Right lobe of liver (tissue), 6 donors: Measurements from ENCODE around the gene SNAPC2. TPM values are rescaled to one million over a fixed set of nuclear protein-coding genes. Genes with fewer than 3 reads are reported as not detected.

ENCODE experiments used
- ATAC-seq, 4 donors: fragments of 200-7000 bp; cut with Tn5 transposase; one replicate each; pipeline ENCODE4 v1.9.1; 2020; ENCODE audit warnings: mild to moderate bottlenecking in 4 of 4, moderate library complexity in 4 of 4
- DNase-seq, 3 donors: peaks; one replicate each; pipeline ENCODE4 v3.0.0-alpha.2; 2020
- H3K27ac ChIP-seq, 3 donors: fragments of 200-600 bp; one replicate each; pipeline ENCODE4 v1.8.0; 2022
- H3K27me3 ChIP-seq, 2 donors: fragments of 200-600 bp; one replicate each; pipeline ENCODE4 v1.8.0; 2022
- H3K36me3 ChIP-seq, 4 donors: fragments of 200-600 bp; sonication (generic) in 1 of 4; one replicate each; pipeline versions ENCODE4 v1.5.1 to v1.8.0; 2017 to 2022; ENCODE audit warnings: control low read depth in 1 of 4
- H3K4me1 ChIP-seq, 4 donors: fragments of 200-600 bp; sonication (generic) in 1 of 4; one replicate each; pipeline versions ENCODE4 v1.5.1 to v1.8.0; 2017 to 2022; ENCODE audit warnings: control low read depth in 1 of 4
- H3K4me3 ChIP-seq, 3 donors: fragments of 200-600 bp; one replicate each; pipeline ENCODE4 v1.8.0; 2022
- H3K9me3 ChIP-seq, 4 donors: fragments of 200-600 bp; sonication (generic) in 1 of 4; one replicate each; pipeline versions ENCODE4 v1.5.1 to v1.8.0; 2017 to 2022; ENCODE audit warnings: control low read depth in 1 of 4
- POLR2A ChIP-seq: fragments of 450-650 bp; IDR thresholded peaks from one replicate; pipeline ENCODE4 v1.6.1; 2017; ENCODE audit warnings: antibody characterized with exemption, mild to moderate bottlenecking
- WGBS: methylation state at CpG from one replicate; pipeline ENCODE4 v1.1.6; 2018; ENCODE audit warnings: low coverage, low lambda C conversion rate; ENCODE audit not compliant: insufficient coverage; ENCODE audit errors: missing lambda C conversion rate; 5-methylcytosine and 5-hydroxymethylcytosine counted together
- intact Hi-C, 2 donors: fragments of 100-400 bp; cut with DNase I; formaldehyde crosslinking; loops; one replicate each; pipeline versions ENCODE4 v1.11.2 to v1.14.1; 2022
- long read RNA-seq: library from polyadenylated mRNA; unstranded; transcript quantifications from one replicate; pipeline ENCODE4 v2.0.0, GENCODE V29; 2019
- total RNA-seq, 6 experiments: library from RNA; depleted of rRNA in 2 of 6; stranded (reverse); fragments of >200 nt in 2 of 6; fragmentation: NEBNext Ultra II Directional in 3 of 6; extraction: Animal tissue kit (Norgen Biotek cat#: 25700) in 3 of 6; gene quantifications; one replicate each; pipeline versions ENCODE4 v1.1.0 to v1.2.4, GENCODE V29; 2016 to 2023
- TF ChIP-seq, protein P1 (sequence below), 4 donors: fragments of 200-600 bp in 3 of 4; fragments of 450-650 bp in 1 of 4; IDR thresholded peaks; one replicate each; pipeline versions ENCODE4 v1.5.1 to v1.8.0; 2016 to 2022; ENCODE audit warnings: antibody characterized with exemption in 4 of 4, mild to moderate bottlenecking in 2 of 4
- donor health status: DM: no; HTN: yes; CAD: no.
- donor health status: DM: no; HTN: no; CAD: no.
- donor health status: DM: no; HTN: no; CAD: no.
- donor health status: DM: no; HTN: yes; CAD: no.
- donor health status: DM: no; HTN: yes; CAD: no.

Gene SNAPC2
- total RNA-seq, result 1 to 10 TPM; 3.5 to 7.8 (median 5.2) TPM
- long read RNA-seq, partial matches to known transcripts, result 0 of 1 reads
- long read RNA-seq, other reads (novel, unspliced or antisense), result 0 of 1 reads

GRCh38 chr19:7919610-7920518, at the start of gene SNAPC2:
Gene SNAPC2, plus strand, starts transcription at chr19:7920338. Its CDS starts 29 bp downstream, at chr19:7920367.
- Histone ChIP-seq H3K4me1 (peaks cover 0 to 41% (median 15%) of the 10 kb centered on the region in 4 donors), H3K36me3 (peaks cover 0 to 8% (median 0%) of the 10 kb centered on the region in 4 donors), H3K9me3 (no peaks in the 10 kb centered on the region), H3K4me3 (peak within 1 kb of the TSS; percentile 83 to 95 (median 85)), H3K27me3 (no peaks in the 10 kb centered on the region), H3K27ac (peak within 1 kb of the TSS; percentile 66 to 81 (median 72))
- WGBS, result 12% methylated on average over 22 of the region's 62 CpGs
- TF ChIP-seq, protein P1, sequence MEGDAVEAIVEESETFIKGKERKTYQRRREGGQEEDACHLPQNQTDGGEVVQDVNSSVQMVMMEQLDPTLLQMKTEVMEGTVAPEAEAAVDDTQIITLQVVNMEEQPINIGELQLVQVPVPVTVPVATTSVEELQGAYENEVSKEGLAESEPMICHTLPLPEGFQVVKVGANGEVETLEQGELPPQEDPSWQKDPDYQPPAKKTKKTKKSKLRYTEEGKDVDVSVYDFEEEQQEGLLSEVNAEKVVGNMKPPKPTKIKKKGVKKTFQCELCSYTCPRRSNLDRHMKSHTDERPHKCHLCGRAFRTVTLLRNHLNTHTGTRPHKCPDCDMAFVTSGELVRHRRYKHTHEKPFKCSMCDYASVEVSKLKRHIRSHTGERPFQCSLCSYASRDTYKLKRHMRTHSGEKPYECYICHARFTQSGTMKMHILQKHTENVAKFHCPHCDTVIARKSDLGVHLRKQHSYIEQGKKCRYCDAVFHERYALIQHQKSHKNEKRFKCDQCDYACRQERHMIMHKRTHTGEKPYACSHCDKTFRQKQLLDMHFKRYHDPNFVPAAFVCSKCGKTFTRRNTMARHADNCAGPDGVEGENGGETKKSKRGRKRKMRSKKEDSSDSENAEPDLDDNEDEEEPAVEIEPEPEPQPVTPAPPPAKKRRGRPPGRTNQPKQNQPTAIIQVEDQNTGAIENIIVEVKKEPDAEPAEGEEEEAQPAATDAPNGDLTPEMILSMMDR (IDR thresholded peaks at IDR 0.05), result no peak
- peak; percentile 50 for TF ChIP-seq POLR2A
- peak; percentile 49 to 62 (median 62) for ATAC-seq
- peak; percentile 97 to 98 (median 97) for DNase-seq
- intact Hi-C loops, result no loop called here

GRCh38 chr19:7870571-7871436, 49.3 kb upstream of the SNAPC2 start:
- Histone ChIP-seq H3K4me3 (no peak overlapping the region), H3K27ac (no peak overlapping the region), H3K27me3 (peaks cover 0 to 4% of the 10 kb centered on the region in 2 donors), H3K36me3 (no peaks in the 10 kb centered on the region), H3K4me1 (peaks cover 0 to 6% (median 0%) of the 10 kb centered on the region in 4 donors), H3K9me3 (no peaks in the 10 kb centered on the region)
- DNase-seq, result peak in 1 of 3 donors; percentile 55
- intact Hi-C loops, result no loop called here
- TF ChIP-seq, protein P1 (IDR thresholded peaks at IDR 0.05), result no peak
- TF ChIP-seq POLR2A, result no peak
- WGBS, result 56% methylated on average over 11 of the region's 11 CpGs
- ATAC-seq, result peak in 1 of 4 donors; percentile 2

DNA sequence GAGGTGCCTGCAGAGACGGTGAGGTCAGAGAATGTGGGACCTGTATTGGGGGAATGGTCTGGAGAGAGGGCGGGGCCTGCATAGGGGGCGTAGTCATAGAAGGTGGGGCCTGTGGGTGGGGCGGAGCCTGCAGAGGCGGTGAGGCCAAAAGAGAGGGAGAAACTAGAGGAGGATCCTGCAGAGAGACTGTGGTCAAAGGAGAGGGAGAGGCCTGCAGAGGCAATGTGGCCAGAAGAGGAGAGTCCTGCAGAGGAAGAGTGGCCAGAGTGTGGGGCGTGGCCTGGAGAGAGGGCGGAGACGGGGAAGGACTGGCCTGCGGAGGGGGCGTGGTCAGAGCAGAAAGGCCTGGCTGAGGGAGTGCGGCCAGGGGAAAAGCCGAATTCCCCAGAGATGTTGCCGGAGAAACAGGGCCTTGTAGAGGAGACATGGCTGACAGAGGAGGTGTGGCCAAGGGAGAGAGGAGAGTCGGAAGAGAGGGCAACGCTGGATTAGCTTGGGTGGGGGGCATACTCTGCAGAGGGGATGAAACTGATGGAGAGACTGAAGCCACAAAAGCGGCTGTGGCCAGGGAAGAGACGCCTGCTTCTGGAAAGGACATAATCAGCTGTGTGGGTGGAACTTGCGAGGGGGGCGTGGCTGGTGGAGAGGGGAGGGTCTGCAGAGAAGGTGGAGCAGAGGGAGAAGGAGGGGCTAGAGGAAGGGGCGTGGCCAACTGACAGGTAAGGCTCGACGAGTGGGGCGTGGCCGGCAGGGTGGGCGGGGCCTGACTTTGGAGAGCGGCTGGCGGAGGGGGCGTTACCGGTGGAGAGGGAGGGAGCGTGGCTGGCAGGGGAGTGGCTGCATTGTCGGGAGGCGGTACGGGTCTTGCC, 48.5 kb upstream of the SNAPC2 start:
- no peak overlapping the region for H3K27ac ChIP-seq
- no peaks in the 10 kb centered on the region for H3K9me3 ChIP-seq
- TF ChIP-seq POLR2A, result no peak
- TF ChIP-seq, protein P1 (IDR thresholded peaks at IDR 0.05), result no peak
- peak; percentile 36 to 57 (median 46) for ATAC-seq
- no peak overlapping the region for H3K4me3 ChIP-seq
- H3K27me3 ChIP-seq, result peaks cover 0 to 4% of the 10 kb centered on the region in 2 donors
- WGBS, result 12% methylated on average over 32 of the region's 33 CpGs
- peaks cover 0 to 6% (median 0%) of the 10 kb centered on the region in 4 donors for H3K4me1 ChIP-seq
- intact Hi-C loops, result no loop called here
- H3K36me3 ChIP-seq, result no peaks in the 10 kb centered on the region
- peak; percentile 74 to 84 (median 83) for DNase-seq
